ENCODE measurements around the gene CYB5A. TPM values are rescaled to one million over a fixed set of nuclear protein-coding genes. Genes with fewer than 3 reads are reported as not detected.

CYB5A gene
- total RNA-seq, 6 experiments from 2014 or later: 817 to 1,434 (median 907) TPM

DNA sequence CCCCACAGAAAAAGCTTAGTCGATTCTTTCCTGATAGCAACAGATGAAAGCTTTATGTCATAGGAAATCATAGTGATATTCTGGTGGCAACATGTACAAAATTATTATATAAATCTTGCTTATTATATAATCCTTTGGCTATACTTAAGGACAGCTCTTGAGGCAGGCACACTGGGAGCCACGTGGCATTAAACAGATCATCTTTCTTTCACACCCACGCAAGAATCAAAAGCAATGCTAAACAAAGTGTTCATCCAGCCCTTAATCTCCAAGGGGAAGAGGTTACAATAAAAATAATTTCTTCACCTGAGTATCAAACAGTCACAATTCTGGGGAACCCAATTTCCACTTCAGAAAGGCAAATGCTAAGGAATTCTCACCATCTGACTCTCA, 57.8 kb downstream of the CYB5A start:
- H3K36me3 ChIP-seq: no peaks in the 10 kb centered on the region
- no peaks in the 10 kb centered on the region for H3K27me3 ChIP-seq
- peak overlapping the region; percentile 75 to 98 (median 79) for H3K27ac ChIP-seq
- TF ChIP-seq, protein P1, sequence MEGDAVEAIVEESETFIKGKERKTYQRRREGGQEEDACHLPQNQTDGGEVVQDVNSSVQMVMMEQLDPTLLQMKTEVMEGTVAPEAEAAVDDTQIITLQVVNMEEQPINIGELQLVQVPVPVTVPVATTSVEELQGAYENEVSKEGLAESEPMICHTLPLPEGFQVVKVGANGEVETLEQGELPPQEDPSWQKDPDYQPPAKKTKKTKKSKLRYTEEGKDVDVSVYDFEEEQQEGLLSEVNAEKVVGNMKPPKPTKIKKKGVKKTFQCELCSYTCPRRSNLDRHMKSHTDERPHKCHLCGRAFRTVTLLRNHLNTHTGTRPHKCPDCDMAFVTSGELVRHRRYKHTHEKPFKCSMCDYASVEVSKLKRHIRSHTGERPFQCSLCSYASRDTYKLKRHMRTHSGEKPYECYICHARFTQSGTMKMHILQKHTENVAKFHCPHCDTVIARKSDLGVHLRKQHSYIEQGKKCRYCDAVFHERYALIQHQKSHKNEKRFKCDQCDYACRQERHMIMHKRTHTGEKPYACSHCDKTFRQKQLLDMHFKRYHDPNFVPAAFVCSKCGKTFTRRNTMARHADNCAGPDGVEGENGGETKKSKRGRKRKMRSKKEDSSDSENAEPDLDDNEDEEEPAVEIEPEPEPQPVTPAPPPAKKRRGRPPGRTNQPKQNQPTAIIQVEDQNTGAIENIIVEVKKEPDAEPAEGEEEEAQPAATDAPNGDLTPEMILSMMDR (IDR thresholded peaks at IDR 0.05): no peak
- no peak for TF ChIP-seq POLR2A (IDR thresholded peaks at IDR 0.05)
- peak overlapping the region in 1 of 3 donors; percentile 19 for H3K4me3 ChIP-seq
- H3K9me3 ChIP-seq: no peaks in the 10 kb centered on the region
- DNase-seq: no peak
- WGBS (ENCODE audit: insufficient coverage, low coverage, low lambda C conversion rate, missing lambda C conversion rate): 10% methylated on average over 3 of the region's 3 CpGs
- intact Hi-C loops (cut with DNase I): no loop called here
- no peak for ATAC-seq
- H3K4me1 ChIP-seq: peaks cover 0 to 73% (median 33%) of the 10 kb centered on the region in 4 donors

DNA sequence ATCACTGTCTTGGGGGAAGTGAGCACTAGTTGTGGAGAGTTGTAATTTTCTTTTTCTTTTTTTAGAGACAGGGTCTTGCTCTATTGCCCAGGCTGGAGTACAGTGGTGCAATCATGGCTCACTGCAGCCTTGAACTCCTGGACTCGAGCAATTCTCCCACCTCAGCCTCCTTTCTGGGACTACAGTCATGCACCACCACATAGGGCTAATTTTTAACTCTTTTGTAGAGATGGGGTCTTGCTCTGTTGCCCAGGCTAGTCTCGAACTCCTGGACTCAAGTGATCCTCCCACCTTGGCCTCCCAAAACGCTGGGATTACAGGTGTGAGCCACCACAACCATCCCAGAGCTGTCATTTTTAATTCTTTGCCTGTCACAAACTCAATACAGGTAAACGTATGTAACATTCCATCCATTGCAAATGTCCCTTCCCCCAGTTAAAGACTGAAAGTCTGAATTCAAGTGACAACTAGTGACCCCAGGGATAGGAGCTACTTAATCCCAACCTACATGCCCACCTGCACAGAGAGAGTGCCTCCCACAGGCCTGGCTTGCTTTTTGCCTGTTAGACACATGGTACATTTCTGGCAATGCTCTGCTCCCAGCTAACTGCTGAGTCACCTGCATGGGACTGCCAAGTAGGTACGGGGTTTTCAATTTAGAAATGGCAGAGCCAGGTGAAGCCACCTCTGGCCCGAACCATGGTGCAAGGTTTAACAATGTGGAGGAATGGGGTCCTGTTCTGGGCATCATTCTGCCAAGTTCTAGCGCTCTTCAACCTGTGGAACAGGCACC, 60.6 kb downstream of the CYB5A start:
- ATAC-seq (peak; percentile 49 to 65 (median 56)), DNase-seq (peak; percentile 72 to 93 (median 85))
- Histone ChIP-seq H3K27ac (peak overlapping the region; percentile 79 to 98 (median 89)), H3K36me3 (no peaks in the 10 kb centered on the region), H3K27me3 (no peaks in the 10 kb centered on the region), H3K9me3 (no peaks in the 10 kb centered on the region), H3K4me1 (peaks cover 0 to 87% (median 43%) of the 10 kb centered on the region in 4 donors), H3K4me3 (no peak overlapping the region)
- intact Hi-C loops (cut with DNase I): no loop called here
- WGBS (ENCODE audit: insufficient coverage, low coverage, low lambda C conversion rate, missing lambda C conversion rate): 40% methylated on average over 4 of the region's 7 CpGs
- peak; percentile 43 for TF ChIP-seq POLR2A (IDR thresholded peaks at IDR 0.05)
- TF ChIP-seq, protein P1 (IDR thresholded peaks at IDR 0.05): peak; percentile 3 to 42 (median 14)

DNA sequence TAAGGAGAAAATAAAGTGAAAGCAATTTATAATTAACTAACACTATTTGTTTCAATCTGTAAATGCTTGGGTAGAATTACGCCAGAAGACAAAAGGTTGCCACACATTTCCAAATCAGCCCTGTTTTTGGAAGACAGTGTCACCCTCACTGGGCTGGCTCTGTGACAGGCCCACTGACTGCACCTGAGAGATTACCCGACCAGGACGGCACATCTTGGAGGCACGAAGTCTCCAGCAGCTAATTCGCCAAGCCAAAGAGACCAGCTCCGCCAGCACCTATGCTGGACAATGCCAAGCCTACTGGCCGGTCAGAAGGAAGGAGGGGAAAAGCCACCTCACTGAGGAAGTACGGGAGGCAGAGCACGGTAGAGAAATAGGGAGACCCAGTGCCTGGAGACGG, 61.9 kb downstream of the CYB5A start:
- ATAC-seq: peak; percentile 19 to 58 (median 42)
- H3K27ac ChIP-seq: peak overlapping the region; percentile 79 to 98 (median 89)
- H3K27me3 ChIP-seq: no peaks in the 10 kb centered on the region
- 34% methylated on average over 4 of the region's 10 CpGs for WGBS (ENCODE audit: insufficient coverage, low coverage, low lambda C conversion rate, missing lambda C conversion rate)
- peak overlapping the region in 2 of 3 donors; percentile 14 for H3K4me3 ChIP-seq
- H3K9me3 ChIP-seq: no peaks in the 10 kb centered on the region
- H3K4me1 ChIP-seq: peaks cover 0 to 87% (median 40%) of the 10 kb centered on the region in 4 donors
- no peaks in the 10 kb centered on the region for H3K36me3 ChIP-seq
- TF ChIP-seq, protein P1 (IDR thresholded peaks at IDR 0.05): no peak
- peak; percentile 41 for TF ChIP-seq POLR2A (IDR thresholded peaks at IDR 0.05)
- intact Hi-C loops (cut with DNase I): no loop called here
- peak; percentile 77 to 93 (median 91) for DNase-seq

DNA sequence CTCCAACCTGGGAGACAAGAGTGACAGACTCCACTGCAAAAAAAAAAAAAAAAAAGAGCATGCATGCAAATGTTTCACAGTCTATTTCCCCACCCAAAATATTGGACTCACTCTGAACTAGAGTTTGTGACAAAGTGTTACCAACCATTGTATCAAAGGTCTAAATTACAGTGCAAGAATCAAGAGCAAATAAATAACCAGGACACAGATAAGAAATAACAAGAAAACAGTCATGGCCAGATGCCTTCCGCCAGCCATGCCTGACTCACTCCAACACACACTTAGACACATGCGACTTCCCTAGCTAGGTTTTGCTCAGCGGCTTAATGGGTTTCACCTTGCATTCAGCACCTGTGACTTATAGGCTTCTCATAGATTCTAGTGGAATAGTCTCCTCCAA, 62.8 kb downstream of the CYB5A start:
- TF ChIP-seq, protein P1 (IDR thresholded peaks at IDR 0.05): no peak
- TF ChIP-seq POLR2A (IDR thresholded peaks at IDR 0.05): peak; percentile 11
- DNase-seq: no peak

More for the DNA sequence above, 62.8 kb downstream of the CYB5A start:
- intact Hi-C loops (cut with DNase I): no loop called here
- H3K9me3 ChIP-seq: no peaks in the 10 kb centered on the region
- H3K4me1 ChIP-seq: peaks cover 0 to 87% (median 39%) of the 10 kb centered on the region in 4 donors
- H3K36me3 ChIP-seq: no peaks in the 10 kb centered on the region
- 62% methylated on average over 3 of the region's 3 CpGs for WGBS (ENCODE audit: insufficient coverage, low coverage, low lambda C conversion rate, missing lambda C conversion rate)
- H3K27ac ChIP-seq: peak overlapping the region; percentile 79 to 98 (median 89)
- ATAC-seq: peak; percentile 22 to 58 (median 37)
- peak overlapping the region in 1 of 3 donors; percentile 8 for H3K4me3 ChIP-seq
- no peaks in the 10 kb centered on the region for H3K27me3 ChIP-seq
